Measurements from ENCODE around the gene RAD18. TPM values are rescaled to one million over a fixed set of nuclear protein-coding genes. Genes with fewer than 3 reads are reported as not detected.

RAD18 gene
- total and polyA plus RNA-seq, 9 donors = 3.8 to 7.1 (median 5.6) TPM

DNA sequence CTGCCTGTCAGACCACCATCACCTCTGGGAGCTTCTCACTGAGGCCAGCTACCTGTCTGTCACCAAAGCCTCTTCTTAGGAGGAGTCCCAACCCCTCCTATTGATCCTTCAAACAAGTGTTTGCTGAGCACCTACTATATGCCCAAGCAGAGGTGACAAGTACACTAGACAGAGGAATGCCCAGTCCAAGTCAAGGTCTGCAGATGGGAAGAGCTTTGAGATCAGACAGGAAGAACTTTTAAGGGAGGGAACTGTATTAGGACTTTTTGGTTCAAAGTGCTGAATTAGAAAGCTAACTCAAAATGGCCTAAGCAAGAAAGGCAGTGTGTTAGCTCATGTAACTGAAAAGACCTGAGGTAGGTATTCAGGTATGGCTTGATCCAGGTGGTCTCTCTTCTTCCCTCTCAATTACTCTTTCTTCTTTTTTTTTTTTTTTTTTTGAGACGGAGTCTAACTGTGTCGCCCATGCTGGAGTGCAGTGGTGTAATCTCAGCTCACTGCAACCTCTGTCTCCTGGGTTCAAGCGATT lies 3.6 kb upstream of the RAD18 start:
- peaks cover 15% of the 10 kb centered on the region for H3K27me3 ChIP-seq (ENCODE audit: control insufficient read depth, insufficient read depth, low read length)
- H3K4me3 ChIP-seq (ENCODE audit: low read length) = no peak overlapping the region
- no peak overlapping the region for H3K27ac ChIP-seq (ENCODE audit: low read length)
- no CpG with 5 or more reads among the region's 3 CpGs for WGBS (ENCODE audit: insufficient coverage)
- no peaks in the 10 kb centered on the region for H3K9me3 ChIP-seq (replicated peaks; ENCODE audit: control insufficient read depth, low read depth, low read length)
- no peak for DNase-seq
- H3K4me1 ChIP-seq (ENCODE audit: control insufficient read depth, insufficient read depth, low read length) = peaks cover 9% of the 10 kb centered on the region
- no peaks in the 10 kb centered on the region for H3K36me3 ChIP-seq (ENCODE audit: control insufficient read depth, insufficient read depth, low read length)

DNA sequence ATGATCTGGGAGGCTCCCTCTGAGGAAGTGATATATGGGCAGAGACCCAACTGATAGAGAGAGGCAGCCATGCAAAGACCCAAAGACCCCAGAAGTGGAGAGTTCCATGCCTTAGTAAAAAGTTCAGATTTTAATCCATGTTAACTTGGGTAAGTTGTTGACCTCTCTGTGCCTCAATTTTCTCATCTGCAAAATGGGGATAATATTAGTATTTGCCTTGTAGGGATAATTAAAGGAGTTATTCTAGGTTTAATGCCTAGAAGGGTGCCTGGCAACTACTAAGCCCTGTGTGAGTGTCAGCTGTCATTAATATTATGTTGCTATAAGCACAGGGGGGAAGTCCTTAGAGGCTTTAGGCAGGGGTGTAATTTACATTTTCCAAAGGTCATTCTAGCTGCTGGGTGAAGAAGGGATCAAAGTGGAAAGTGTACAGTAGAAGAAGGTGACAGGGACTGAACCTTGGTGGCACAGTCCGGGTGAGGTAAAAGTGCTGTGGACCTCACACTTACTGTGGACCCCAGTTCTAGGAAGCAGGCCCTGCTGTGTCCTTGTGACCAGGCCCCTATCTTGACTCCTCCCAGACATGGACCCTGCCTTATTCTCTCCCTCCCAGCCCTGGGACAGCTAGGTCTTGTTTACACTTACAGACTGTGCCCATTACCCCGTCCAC lies 3.0 kb upstream of the RAD18 start:
- no peak overlapping the region for H3K4me3 ChIP-seq (ENCODE audit: low read length)
- peaks cover 15% of the 10 kb centered on the region for H3K27me3 ChIP-seq (ENCODE audit: control insufficient read depth, insufficient read depth, low read length)
- H3K9me3 ChIP-seq (replicated peaks; ENCODE audit: control insufficient read depth, low read depth, low read length) = no peaks in the 10 kb centered on the region
- DNase-seq = no peak
- WGBS (ENCODE audit: insufficient coverage) = 67% methylated on average over 1 of the region's 2 CpGs
- no peak overlapping the region for H3K27ac ChIP-seq (ENCODE audit: low read length)
- no peaks in the 10 kb centered on the region for H3K36me3 ChIP-seq (ENCODE audit: control insufficient read depth, insufficient read depth, low read length)
- peaks cover 9% of the 10 kb centered on the region for H3K4me1 ChIP-seq (ENCODE audit: control insufficient read depth, insufficient read depth, low read length)

GRCh38 chr3:8964436-8965370 lies 1.4 kb upstream of the RAD18 start:
- H3K27me3 ChIP-seq (ENCODE audit: control insufficient read depth, insufficient read depth, low read length) = peaks cover 15% of the 10 kb centered on the region
- peaks cover 6% of the 10 kb centered on the region for H3K4me1 ChIP-seq (ENCODE audit: control insufficient read depth, insufficient read depth, low read length)
- no peaks in the 10 kb centered on the region for H3K9me3 ChIP-seq (replicated peaks; ENCODE audit: control insufficient read depth, low read depth, low read length)
- 41% methylated on average over 2 of the region's 11 CpGs for WGBS (ENCODE audit: insufficient coverage)
- H3K27ac ChIP-seq (ENCODE audit: low read length) = no peak overlapping the region
- no peak overlapping the region for H3K4me3 ChIP-seq (ENCODE audit: low read length)
- no peak for DNase-seq
- H3K36me3 ChIP-seq (ENCODE audit: control insufficient read depth, insufficient read depth, low read length) = no peaks in the 10 kb centered on the region

DNA sequence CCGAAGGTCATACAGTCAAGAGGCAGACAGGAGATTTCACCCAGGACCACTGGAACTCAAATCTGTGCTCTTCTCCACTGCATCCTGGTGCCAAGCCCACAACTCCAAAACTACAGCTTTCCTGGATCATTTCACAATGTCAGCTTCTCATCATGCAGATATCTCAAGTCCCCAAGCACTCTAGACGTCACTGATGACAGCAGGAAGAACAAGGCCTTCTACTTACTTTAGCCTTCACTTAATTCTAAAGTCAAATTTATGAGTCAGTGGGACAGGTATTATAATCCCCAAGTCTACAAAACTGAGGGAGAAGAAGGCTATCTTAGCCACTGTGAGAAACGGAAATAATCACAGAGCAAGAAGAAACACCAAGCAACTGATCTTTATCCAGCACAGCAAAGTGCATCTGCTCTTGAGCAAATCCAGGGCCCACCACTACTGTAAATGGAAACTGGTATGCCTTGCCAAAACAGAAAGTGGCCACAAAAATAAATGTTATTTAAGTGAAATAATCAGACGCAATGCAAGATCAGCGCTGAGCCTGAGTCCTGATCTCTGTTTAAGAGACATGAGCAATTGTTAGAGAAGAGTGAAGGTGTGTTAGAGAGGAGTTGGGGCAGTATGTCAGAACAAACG lies 928 bp downstream of the RAD18 start:
- Histone ChIP-seq H3K27me3 (ENCODE audit: control insufficient read depth, insufficient read depth, low read length) (peaks cover under 1% of the 10 kb centered on the region), H3K36me3 (ENCODE audit: control insufficient read depth, insufficient read depth, low read length) (no peaks in the 10 kb centered on the region), H3K9me3 (replicated peaks; ENCODE audit: control insufficient read depth, low read depth, low read length) (no peaks in the 10 kb centered on the region), H3K27ac (ENCODE audit: low read length) (no peak overlapping the region), H3K4me1 (ENCODE audit: control insufficient read depth, insufficient read depth, low read length) (peaks cover 6% of the 10 kb centered on the region), H3K4me3 (ENCODE audit: low read length) (peak overlapping the region; percentile 82)
- no peak for DNase-seq
- 8% methylated on average over 2 of the region's 6 CpGs for WGBS (ENCODE audit: insufficient coverage)

DNA sequence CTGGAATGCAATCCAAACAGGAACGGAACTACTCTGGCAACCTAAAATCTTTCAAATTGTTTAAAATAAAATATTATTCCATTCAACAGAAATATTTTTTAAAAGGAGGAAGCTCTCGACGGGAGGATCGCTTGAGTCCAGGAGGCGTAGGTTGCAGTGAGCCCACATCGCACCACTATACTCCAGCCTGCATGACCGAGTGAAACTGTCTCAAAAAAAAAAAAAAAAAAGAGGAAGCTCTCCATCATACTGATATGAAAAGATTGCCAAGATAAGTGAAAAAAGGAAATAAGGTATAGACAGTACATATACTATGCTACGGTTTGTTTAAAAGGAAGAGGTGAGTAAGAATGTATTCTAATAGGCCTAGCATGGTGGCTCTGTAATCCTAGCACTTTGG lies 3.6 kb downstream of the RAD18 start:
- Histone ChIP-seq H3K27me3 (ENCODE audit: control insufficient read depth, insufficient read depth, low read length) (no peaks in the 10 kb centered on the region), H3K4me1 (ENCODE audit: control insufficient read depth, insufficient read depth, low read length) (peaks cover 6% of the 10 kb centered on the region), H3K4me3 (ENCODE audit: low read length) (no peak overlapping the region), H3K9me3 (replicated peaks; ENCODE audit: control insufficient read depth, low read depth, low read length) (no peaks in the 10 kb centered on the region), H3K36me3 (ENCODE audit: control insufficient read depth, insufficient read depth, low read length) (peaks cover 3% of the 10 kb centered on the region), H3K27ac (ENCODE audit: low read length) (no peak overlapping the region)
- no CpG with 5 or more reads among the region's 8 CpGs for WGBS (ENCODE audit: insufficient coverage)
- DNase-seq = no peak

- Histone ChIP-seq H3K27me3 (ENCODE audit: control insufficient read depth, insufficient read depth, low read length) (no peaks in the 10 kb centered on the region), H3K9me3 (replicated peaks; ENCODE audit: control insufficient read depth, low read depth, low read length) (no peaks in the 10 kb centered on the region), H3K4me1 (ENCODE audit: control insufficient read depth, insufficient read depth, low read length) (no peaks in the 10 kb centered on the region), H3K27ac (ENCODE audit: low read length) (no peak overlapping the region), H3K4me3 (ENCODE audit: low read length) (no peak overlapping the region), H3K36me3 (ENCODE audit: control insufficient read depth, insufficient read depth, low read length) (peaks cover 3% of the 10 kb centered on the region)
- no peak for DNase-seq
- 91% methylated on average over 2 of the region's 4 CpGs for WGBS (ENCODE audit: insufficient coverage)
These were observed 8.1 kb downstream of the RAD18 start for GRCh38 chr3:8954938-8955763.

- no peak for DNase-seq
- Histone ChIP-seq H3K27ac (ENCODE audit: low read length) (no peak overlapping the region), H3K36me3 (ENCODE audit: control insufficient read depth, insufficient read depth, low read length) (peaks cover 3% of the 10 kb centered on the region), H3K27me3 (ENCODE audit: control insufficient read depth, insufficient read depth, low read length) (no peaks in the 10 kb centered on the region), H3K4me3 (ENCODE audit: low read length) (no peak overlapping the region), H3K9me3 (replicated peaks; ENCODE audit: control insufficient read depth, low read depth, low read length) (no peaks in the 10 kb centered on the region), H3K4me1 (ENCODE audit: control insufficient read depth, insufficient read depth, low read length) (no peaks in the 10 kb centered on the region)
These were observed 10.0 kb downstream of the RAD18 start for GRCh38 chr3:8953313-8953712.

GRCh38 chr3:8952130-8952529 lies 11.1 kb downstream of the RAD18 start:
- peaks cover 3% of the 10 kb centered on the region for H3K36me3 ChIP-seq (ENCODE audit: control insufficient read depth, insufficient read depth, low read length)
- H3K9me3 ChIP-seq (replicated peaks; ENCODE audit: control insufficient read depth, low read depth, low read length) = no peaks in the 10 kb centered on the region
- no peaks in the 10 kb centered on the region for H3K4me1 ChIP-seq (ENCODE audit: control insufficient read depth, insufficient read depth, low read length)
- no peak for DNase-seq
- no peak overlapping the region for H3K4me3 ChIP-seq (ENCODE audit: low read length)
- no peaks in the 10 kb centered on the region for H3K27me3 ChIP-seq (ENCODE audit: control insufficient read depth, insufficient read depth, low read length)
- no peak overlapping the region for H3K27ac ChIP-seq (ENCODE audit: low read length)

- peaks cover 10% of the 10 kb centered on the region for H3K36me3 ChIP-seq (ENCODE audit: control insufficient read depth, insufficient read depth, low read length)
- no peaks in the 10 kb centered on the region for H3K4me1 ChIP-seq (ENCODE audit: control insufficient read depth, insufficient read depth, low read length)
- no peak overlapping the region for H3K27ac ChIP-seq (ENCODE audit: low read length)
- whole genome bisulfite sequencing (ENCODE audit: insufficient coverage) = no CpG with 5 or more reads among the region's 3 CpGs
- DNase-seq = no peak
- H3K27me3 ChIP-seq (ENCODE audit: control insufficient read depth, insufficient read depth, low read length) = no peaks in the 10 kb centered on the region
- H3K9me3 ChIP-seq (replicated peaks; ENCODE audit: control insufficient read depth, low read depth, low read length) = peaks cover 6% of the 10 kb centered on the region
- H3K4me3 ChIP-seq (ENCODE audit: low read length) = no peak overlapping the region
These were observed 17.2 kb downstream of the RAD18 start for GRCh38 chr3:8945890-8946600.
